HEK293T (cell line): ENCODE results near the gene PSMD14.

ENCODE experiments used
- BHLHE40 ChIP-seq: fragments of 450-650 bp; IDR thresholded peaks from 2 replicates; pipeline ENCODE4 v1.6.1; 2016; ENCODE audit warnings: mild to moderate bottlenecking, moderate library complexity, borderline replicate concordance
- CTBP1 ChIP-seq: fragments of 450-650 bp; IDR thresholded peaks from 2 replicates; pipeline ENCODE4 v1.6.1; 2016; ENCODE audit warnings: borderline replicate concordance
- ELF4 ChIP-seq: fragments of 450-650 bp; IDR thresholded peaks from 2 replicates; pipeline ENCODE4 v1.6.1; 2017; ENCODE audit warnings: antibody characterized with exemption
- FOXK2 ChIP-seq: fragments of 450-650 bp; IDR thresholded peaks from 2 replicates; pipeline ENCODE4 v1.6.1; 2016; ENCODE audit warnings: mild to moderate bottlenecking
- FOXM1 ChIP-seq: fragments of 450-650 bp; IDR thresholded peaks from 2 replicates; pipeline ENCODE4 v1.6.1; 2017; ENCODE audit warnings: mild to moderate bottlenecking, borderline replicate concordance
- L3MBTL2 ChIP-seq: fragments of 450-650 bp; conservative IDR thresholded peaks from 2 replicates; pipeline ENCODE4 v1.6.1; 2016; ENCODE audit warnings: mild to moderate bottlenecking
- NFRKB ChIP-seq: fragments of 450-650 bp; IDR thresholded peaks from 2 replicates; pipeline ENCODE4 v1.6.1; 2016; ENCODE audit warnings: mild to moderate bottlenecking, moderate library complexity
- SP1 ChIP-seq: fragments of 450-650 bp; IDR thresholded peaks from 2 replicates; pipeline ENCODE4 v1.6.1; 2017
- SUZ12 ChIP-seq: fragments of 450-650 bp; IDR thresholded peaks from 2 replicates; pipeline ENCODE4 v1.6.1; 2016; ENCODE audit warnings: mild to moderate bottlenecking
- TARDBP ChIP-seq: fragments of 450-650 bp; IDR thresholded peaks from 2 replicates; pipeline ENCODE4 v1.6.1; 2016

DNA sequence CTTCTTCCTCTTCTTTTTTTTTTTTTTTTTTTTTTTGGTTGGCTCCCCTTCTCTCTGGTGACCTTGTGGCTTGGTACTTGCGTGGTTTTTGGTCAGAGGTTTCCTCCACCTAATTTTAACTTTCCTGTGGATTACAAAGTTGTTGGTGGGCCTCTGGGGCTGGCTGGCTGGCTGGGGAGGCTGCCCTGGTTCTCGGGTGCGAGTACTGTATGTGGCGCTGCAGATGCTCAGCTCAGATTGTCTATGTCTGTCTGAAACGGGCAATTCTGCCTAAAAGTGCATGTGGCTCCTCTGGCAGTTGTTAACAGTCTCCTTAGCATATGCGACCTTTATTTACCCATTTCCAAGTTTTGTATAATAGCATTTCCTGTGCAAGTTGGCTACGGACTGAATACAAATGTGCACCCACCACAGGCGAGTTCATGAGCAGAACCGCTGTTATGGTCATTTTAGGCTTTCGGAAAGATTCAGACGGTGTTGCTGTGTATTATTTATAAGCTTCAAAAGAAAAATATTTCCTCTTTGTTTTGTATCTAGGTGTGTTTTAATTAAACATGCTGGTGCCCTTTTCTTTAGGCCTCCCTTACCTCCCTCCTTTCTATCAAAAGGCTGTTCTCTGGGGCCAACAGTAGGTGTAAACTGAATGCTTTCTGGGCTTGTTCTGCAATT lies 112.3 kb downstream of the PSMD14 start:
- TF ChIP-seq SP1 (no peak), BHLHE40 (no peak), SUZ12 (no peak), TARDBP (no peak), FOXM1 (no peak), ELF4 (no peak), L3MBTL2 (no peak), NFRKB (no peak), CTBP1 (no peak), FOXK2 (no peak)
